ENCODE results near the gene TSPAN14.

- TF ChIP-seq CTCF (IDR thresholded peaks at IDR 0.05): no peak
- TF ChIP-seq HMGA2 (CRISPR knock-in tag; IDR thresholded peaks at IDR 0.05): no peak
- no peak for TF ChIP-seq MAX (CRISPR knock-in tag; IDR thresholded peaks at IDR 0.05)
- TF ChIP-seq USF2 (CRISPR knock-in tag; IDR thresholded peaks at IDR 0.05): no peak
- TF ChIP-seq E2F5 (CRISPR knock-in tag; IDR thresholded peaks at IDR 0.05): no peak
- no peak for TF ChIP-seq FOXP1 (CRISPR knock-in tag; IDR thresholded peaks at IDR 0.05; ENCODE audit: borderline replicate concordance)
Observed at GRCh38 chr10:80471715-80472233, 17.7 kb downstream of the TSPAN14 start.

Measured in WTC11 (cell line).